Measurements from ENCODE around the gene SCGN.

Gene SCGN

DNA sequence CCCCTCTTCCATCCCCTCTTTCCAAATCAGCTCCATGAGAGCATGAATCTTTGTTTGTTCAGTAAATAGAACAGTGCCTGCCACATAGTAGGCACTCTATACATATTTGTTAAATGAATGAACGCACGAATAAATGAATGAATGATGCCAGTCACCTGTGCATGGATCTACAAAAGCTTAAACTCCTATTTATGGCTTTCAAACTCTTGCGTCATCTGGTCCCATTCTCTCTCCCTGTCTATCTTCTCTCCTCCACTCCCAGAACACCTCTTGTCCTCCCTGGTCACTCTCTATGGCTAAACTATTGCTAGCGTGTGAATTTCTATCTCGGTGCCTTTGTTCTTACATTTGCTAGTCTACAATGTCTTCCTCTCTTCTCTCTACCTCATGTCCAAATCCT is 24.8 kb downstream of the SCGN start:
- DNase-seq (ENCODE audit: low read depth) = no peak
- TF ChIP-seq, protein P1, sequence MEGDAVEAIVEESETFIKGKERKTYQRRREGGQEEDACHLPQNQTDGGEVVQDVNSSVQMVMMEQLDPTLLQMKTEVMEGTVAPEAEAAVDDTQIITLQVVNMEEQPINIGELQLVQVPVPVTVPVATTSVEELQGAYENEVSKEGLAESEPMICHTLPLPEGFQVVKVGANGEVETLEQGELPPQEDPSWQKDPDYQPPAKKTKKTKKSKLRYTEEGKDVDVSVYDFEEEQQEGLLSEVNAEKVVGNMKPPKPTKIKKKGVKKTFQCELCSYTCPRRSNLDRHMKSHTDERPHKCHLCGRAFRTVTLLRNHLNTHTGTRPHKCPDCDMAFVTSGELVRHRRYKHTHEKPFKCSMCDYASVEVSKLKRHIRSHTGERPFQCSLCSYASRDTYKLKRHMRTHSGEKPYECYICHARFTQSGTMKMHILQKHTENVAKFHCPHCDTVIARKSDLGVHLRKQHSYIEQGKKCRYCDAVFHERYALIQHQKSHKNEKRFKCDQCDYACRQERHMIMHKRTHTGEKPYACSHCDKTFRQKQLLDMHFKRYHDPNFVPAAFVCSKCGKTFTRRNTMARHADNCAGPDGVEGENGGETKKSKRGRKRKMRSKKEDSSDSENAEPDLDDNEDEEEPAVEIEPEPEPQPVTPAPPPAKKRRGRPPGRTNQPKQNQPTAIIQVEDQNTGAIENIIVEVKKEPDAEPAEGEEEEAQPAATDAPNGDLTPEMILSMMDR (IDR thresholded peaks at IDR 0.05; ENCODE audit: low read depth, low read length, missing control alignments) = no peak
- no peak overlapping the region for H3K4me3 ChIP-seq (ENCODE audit: low read depth, low read length)

DNA sequence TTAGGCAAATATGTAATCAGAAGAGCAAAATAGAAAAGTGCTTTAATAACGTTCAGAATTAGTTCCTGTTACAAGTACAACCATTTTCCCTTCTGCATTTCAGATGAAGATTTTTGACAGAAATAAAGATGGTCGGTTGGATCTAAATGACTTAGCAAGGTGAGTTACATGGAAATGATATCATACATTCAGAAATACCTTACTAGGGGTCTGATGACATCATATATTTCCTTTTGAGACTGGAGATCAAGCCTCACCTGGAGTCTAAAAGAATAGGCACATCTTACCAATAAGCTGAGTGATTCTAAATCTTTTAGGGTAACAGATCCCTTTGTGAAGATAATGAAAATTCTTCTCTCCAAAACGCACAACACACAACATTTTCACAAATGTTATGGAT is 29.8 kb downstream of the SCGN start:
- DNase-seq (ENCODE audit: low read depth) = no peak
- H3K4me3 ChIP-seq (ENCODE audit: low read depth, low read length) = no peak overlapping the region
- TF ChIP-seq, protein P1 (IDR thresholded peaks at IDR 0.05; ENCODE audit: low read depth, low read length, missing control alignments) = no peak

DNA sequence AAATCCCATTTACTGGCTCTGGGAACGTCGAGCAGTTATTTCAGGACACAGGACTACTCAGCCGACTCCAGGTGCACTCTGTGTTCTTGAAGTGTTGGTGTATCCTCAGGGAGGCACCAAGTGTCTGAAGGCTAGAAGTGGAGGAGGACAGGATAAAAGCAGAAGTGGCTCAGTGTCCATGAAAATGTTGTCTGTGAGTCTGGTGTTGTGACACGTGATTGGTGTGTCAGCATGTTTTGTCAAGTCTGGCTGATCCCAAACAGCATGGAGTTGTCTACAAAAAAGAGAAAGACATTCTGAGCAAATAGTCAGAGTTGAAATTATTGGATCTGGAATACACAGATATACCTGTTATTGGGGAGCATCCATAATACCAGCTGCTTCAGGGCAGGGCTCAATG is 30.3 kb downstream of the SCGN start:
- DNase-seq (ENCODE audit: low read depth) = no peak
- TF ChIP-seq, protein P1 (IDR thresholded peaks at IDR 0.05; ENCODE audit: low read depth, low read length, missing control alignments) = no peak
- no peak overlapping the region for H3K4me3 ChIP-seq (ENCODE audit: low read depth, low read length)

DNA sequence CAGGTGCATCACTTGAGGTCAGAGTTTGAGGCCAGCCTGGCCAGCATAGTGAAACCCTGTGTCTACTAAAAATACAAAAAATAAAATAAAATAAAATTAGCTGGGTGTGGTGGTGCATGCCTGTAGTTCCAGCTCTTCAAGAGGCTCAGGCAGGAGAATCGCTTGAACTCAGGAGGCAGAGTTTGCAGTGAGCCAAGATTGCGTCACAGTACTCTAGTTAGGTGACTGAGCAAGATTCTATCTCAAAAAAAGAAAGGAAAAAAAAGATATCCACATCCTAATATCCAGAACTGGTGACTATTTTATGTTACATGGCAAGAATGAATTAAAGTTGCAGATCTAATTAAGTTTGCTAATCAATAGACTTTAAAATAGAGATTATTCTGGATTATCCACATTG is 32.5 kb downstream of the SCGN start:
- H3K4me3 ChIP-seq (ENCODE audit: low read depth, low read length) = no peak overlapping the region
- TF ChIP-seq, protein P1 (IDR thresholded peaks at IDR 0.05; ENCODE audit: low read depth, low read length, missing control alignments) = no peak
- DNase-seq (ENCODE audit: low read depth) = no peak

DNA sequence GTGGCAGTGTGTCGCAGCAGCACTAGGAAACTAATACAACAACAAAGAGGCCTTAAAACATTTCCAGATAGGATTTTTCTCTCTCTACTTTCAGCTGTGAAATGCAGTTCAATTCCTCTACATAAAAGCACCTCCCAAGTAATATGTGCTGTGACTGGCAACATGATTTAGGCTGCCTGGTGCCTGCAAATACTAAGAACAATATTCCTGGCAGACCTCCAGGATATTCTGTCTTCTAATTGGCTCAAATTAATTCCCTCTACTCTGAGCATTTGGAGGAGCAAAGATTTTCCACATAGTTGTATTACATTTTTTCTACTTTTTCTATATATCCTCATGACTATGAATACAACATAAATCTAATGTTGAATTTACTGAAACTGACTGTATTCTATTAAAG is 33.2 kb downstream of the SCGN start:
- no peak overlapping the region for H3K4me3 ChIP-seq (ENCODE audit: low read depth, low read length)
- no peak for DNase-seq (ENCODE audit: low read depth)
- TF ChIP-seq, protein P1 (IDR thresholded peaks at IDR 0.05; ENCODE audit: low read depth, low read length, missing control alignments) = no peak

DNA sequence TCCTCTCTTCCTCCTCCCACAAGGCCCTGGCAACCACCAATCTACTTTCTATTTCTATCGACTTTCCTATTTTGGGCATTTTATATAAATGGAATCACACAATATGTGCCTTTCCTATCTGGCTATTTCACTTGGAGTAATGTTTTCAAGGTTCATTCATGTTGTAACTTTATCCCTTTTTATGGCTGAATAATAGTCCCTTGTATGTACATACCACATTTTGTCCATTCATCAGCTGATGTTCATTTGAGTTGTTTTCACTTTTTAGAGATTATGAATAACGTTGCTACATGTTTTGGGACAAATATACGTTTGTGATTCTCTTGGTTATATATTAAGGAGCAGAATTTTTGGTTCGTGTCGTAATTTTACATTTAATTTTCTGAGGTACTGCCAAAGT is 33.9 kb downstream of the SCGN start:
- DNase-seq (ENCODE audit: low read depth) = no peak
- no peak overlapping the region for H3K4me3 ChIP-seq (ENCODE audit: low read depth, low read length)
- TF ChIP-seq, protein P1 (IDR thresholded peaks at IDR 0.05; ENCODE audit: low read depth, low read length, missing control alignments) = no peak

DNA sequence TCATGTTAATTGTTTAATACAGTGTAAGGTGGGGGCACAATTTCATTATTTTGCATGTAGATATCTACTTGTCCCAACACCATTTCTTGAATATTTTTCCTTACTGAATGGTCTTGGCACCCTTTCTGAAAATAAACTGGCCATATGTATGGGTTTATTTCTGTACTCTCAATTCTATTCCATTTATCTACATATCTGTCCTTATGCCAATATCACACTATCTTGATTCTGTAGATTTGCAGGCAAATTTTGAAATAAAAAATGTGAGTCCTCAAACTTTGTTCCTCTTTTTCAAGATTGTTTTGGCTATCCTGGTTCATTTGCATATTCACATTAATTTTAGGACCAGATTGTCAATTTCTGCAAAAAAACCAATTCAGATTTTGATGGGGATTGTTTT is 34.8 kb downstream of the SCGN start:
- no peak overlapping the region for H3K4me3 ChIP-seq (ENCODE audit: low read depth, low read length)
- no peak for DNase-seq (ENCODE audit: low read depth)
- TF ChIP-seq, protein P1 (IDR thresholded peaks at IDR 0.05; ENCODE audit: low read depth, low read length, missing control alignments) = no peak
